Activated CD4-positive, alpha-beta T cell treated with anti-CD3 and anti-CD28 coated beads for 4 hours (primary cell): ENCODE data around the gene GRIN3A.
"Not testable (repeated sequence)": the region's sequence is repeated elsewhere in the genome, so short reads cannot be mapped to it uniquely, and the experiment has no call there.

Experiments used
- DNase-seq, 2 donors: peaks; one replicate each; pipeline ENCODE4 v3.0.0-alpha.2; 2020

The GRIN3A gene

GRCh38 chr9:101572316-101572715 is 166.1 kb downstream of the GRIN3A start:
- DNase-seq = no peak

- no peak for DNase-seq
These were observed 167.3 kb downstream of the GRIN3A start for GRCh38 chr9:101571114-101571513.

DNA sequence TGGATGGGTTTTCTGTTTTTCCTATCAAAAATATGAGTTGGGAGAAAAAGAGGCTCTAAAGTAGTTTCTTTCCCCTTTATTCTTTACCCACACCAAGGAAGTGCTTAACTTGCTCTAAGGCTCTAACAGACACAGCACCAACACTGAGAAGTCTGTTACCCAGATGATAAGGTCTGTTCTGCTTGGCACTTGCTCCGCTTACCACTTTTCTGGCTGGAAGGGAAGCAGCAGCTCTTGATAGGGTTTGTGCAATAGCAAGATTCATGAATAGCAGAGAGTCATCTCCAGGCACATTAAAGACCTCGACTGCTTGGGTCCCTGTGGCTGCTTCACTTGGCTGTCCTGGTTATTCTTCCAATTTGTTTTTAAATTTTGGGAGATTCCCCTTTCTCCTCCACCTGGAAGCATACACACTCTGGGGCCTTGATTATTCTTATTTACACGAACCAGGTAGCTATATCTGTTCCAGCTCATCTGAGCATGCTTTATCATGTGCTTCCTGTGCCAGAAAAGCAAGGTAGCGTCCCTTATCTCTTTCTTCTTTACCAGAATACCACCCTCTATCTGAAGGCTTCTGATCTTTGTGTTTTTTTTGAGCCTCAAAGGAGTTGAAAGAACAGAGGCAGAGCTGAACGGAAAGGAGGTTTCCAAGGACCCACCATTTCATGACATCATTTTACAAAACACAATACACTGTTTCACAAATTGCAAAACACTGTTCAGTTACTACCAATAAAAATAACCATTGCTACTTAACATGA is 168.5 kb downstream of the GRIN3A start:
- DNase-seq = no peak

- DNase-seq = no peak
These were observed 170.6 kb downstream of the GRIN3A start for GRCh38 chr9:101567725-101568350.

DNA sequence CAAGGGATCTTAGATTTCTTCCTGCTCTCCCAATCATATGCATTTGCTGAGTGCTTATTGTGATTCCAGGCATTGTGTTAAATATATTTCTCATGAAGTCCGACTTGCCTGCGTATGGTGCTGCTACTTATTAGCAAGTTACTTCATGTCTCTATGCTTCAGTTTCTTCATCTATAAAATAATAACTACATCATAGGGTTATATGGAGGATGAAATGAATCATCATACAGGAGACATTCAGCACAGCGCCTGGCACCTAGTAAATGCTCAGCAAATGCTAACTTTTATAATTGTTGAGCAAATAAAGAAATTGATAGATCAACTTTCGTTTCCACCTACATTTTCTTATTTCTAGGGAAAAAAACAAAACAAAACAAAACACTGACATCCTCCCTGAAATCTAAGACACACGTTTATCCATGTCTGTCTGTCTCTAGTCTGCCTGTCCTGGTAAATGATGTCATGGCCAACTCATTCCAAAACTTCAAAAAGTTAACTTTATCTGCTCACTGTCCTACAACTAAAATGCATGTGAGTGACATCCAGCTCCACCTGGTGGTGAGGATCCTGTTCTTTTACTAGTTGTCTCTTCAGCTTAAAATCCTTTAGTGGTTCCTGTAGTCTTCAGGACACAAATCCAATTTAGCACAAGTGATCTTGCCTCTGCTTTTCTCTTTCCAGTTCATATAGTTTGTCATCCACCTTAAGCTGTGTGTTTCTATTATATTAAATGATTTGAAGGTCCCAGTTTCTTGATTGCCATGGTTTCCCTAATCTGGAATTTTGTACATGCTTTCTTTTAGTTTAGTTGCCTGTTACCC is 171.3 kb downstream of the GRIN3A start:
- DNase-seq = peak; percentile 12 to 20

GRCh38 chr9:101564252-101564651 is 174.2 kb downstream of the GRIN3A start:
- no peak for DNase-seq

- DNase-seq = no peak
These were observed 175.5 kb downstream of the GRIN3A start for GRCh38 chr9:101562966-101563365.

DNA sequence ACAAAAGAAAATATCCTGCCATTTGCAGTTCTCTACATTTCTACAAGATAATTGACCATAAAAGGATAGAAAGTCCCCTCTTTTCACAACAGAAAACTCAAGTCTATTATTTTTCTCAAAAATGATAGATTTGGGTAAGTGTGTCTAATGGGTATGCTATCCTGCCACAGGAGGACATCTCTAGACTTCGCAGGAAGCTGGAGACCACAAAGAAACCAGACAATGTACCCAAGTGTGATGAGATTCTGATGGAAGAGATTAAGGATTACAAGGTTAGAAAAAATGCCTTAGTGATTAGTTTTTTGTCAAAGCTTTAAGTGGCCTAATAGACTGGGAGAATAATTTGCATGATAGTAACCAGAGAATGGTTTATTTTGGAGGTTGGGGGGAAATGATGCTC is 176.7 kb downstream of the GRIN3A start:
- DNase-seq = no peak

GRCh38 chr9:101549472-101550098 is 188.9 kb downstream of the GRIN3A start:
- not testable (repeated sequence) for DNase-seq

DNA sequence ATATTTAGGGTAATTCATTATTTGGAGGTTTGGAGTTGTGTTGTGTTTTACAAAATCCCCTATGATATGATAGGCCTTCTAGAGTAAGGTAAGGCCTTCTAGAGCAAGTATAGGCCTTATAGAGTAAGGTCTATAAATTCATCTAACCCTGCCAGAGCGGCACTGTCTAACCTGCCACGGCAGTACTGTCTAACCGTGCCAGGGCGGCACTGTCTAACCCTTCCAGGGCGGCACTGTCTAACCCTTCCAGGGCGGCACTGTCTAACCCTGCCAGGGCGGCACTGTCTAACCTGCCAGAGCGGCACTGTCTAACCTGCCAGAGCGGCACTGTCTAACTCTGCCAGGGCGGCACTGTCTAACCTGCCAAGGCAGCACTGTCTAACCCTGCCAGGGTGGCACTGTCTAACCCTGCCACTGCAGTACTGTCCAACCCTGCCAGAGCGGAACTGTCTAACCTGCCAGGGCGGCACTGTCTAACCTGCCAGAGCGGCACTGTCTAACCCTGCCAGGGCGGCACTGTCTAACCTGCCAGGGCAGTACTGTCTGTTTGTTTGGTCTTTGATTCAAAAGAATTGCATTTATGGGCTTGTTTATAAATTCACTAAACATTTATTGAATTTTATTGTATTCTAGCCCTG is 195.2 kb downstream of the GRIN3A start:
- no peak for DNase-seq

GRCh38 chr9:101540069-101540468 is 198.4 kb downstream of the GRIN3A start:
- DNase-seq = no peak

DNA sequence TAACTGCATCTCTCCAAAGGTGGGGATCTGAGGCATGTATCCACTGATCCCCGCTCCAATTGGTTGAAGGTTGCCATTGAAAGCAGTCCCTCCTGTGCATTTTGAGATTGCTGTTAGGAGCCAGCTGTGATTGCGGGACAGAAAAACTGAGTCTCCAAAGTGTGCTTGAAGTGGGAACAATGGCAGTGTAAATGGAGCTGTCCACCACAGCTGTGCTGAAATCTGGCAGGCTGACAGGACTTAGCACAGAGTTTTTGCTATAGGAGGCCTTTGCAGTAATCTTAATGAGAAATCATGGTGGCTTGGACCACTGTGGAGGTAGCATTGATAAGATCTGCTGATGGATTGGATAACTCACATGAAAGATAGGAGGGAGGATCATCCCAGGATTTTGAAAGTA is 201.5 kb downstream of the GRIN3A start:
- DNase-seq = no peak

DNA sequence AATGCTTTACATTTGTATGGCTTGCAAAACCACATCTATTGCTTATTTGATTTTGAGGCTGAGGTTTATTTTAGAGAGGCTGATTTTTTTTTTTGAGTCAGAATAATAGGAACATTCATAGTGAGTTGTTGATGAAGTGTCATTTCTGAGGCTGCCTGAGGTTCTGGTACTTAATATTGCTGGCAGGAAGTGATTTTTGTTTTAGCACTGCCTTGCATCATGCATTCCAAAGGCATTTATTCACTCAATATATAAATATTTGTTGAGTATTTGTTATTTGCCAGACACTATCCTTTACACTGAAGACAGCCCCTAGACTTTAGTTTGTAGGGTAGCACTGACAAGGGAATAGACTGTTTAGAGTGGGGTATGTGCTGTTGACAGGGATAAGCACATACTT is 202.1 kb downstream of the GRIN3A start:
- no peak for DNase-seq

- peak; percentile 100 for DNase-seq
These were observed 204.9 kb downstream of the GRIN3A start, which contains the start of gene RNF20 for GRCh38 chr9:101533334-101534204. RNF20 (plus strand) TSS chr9:101533853; CDS start chr9:101535424, 1,571 bp downstream.

GRCh38 chr9:101530076-101530711 is 208.3 kb downstream of the GRIN3A start:
- peak; percentile 49 to 65 for DNase-seq

- DNase-seq = no peak
These were observed 210.4 kb downstream of the GRIN3A start for GRCh38 chr9:101528015-101528414.

GRCh38 chr9:101527066-101527465 is 211.4 kb downstream of the GRIN3A start:
- DNase-seq = no peak

GRCh38 chr9:101524371-101524770 is 214.1 kb downstream of the GRIN3A start:
- no peak for DNase-seq
